Calu3 (cell line): ENCODE measurements around the gene WLS. TPM values are rescaled to one million over a fixed set of nuclear protein-coding genes. Genes with fewer than 3 reads are reported as not detected.
A peak's percentile ranks its signal among the peaks of the same experiment; 100 is the strongest.

ENCODE experiments used
- Bru-seq: library from RNA; stranded (reverse); fragments of 400-500 nt; gene quantifications from one replicate; lab custom pipeline; 2021; lab: Mats Ljungman, UMichigan
- BruChase-seq, 2 experiments: library from RNA; stranded (reverse); fragments of 400-500 nt; gene quantifications; one replicate each; lab custom pipeline; 2021; lab: Mats Ljungman, UMichigan
- BruUV-seq: library from RNA; stranded (reverse); fragments of 400-500 nt; replicated peaks from 2 replicates; lab custom pipeline; 2021; lab: Mats Ljungman, UMichigan
- CTCF ChIA-PET: fragments of 300-600 bp; sonication (Branson Sonifier 250); formaldehyde crosslinking; loops from one replicate; lab custom pipeline; 2022; ENCODE audit warnings: antibody characterized with exemption; lab: Charles Lee
- DNase-seq: peaks from one replicate; pipeline ENCODE4 v3.0.0; 2022
- H3K27ac Mint-ChIP-seq: one replicate; pipeline ENCODE4 v1.8.0; 2022; ENCODE audit warnings: mixed read lengths; ENCODE audit not compliant: unreplicated experiment
- H3K27me3 Mint-ChIP-seq: one replicate; pipeline ENCODE4 v1.8.0; 2022; ENCODE audit warnings: mixed read lengths; ENCODE audit not compliant: unreplicated experiment
- H3K36me3 Mint-ChIP-seq: one replicate; pipeline ENCODE4 v1.8.0; 2022; ENCODE audit warnings: mild to moderate bottlenecking, moderate library complexity, mixed read lengths; ENCODE audit not compliant: insufficient read depth, unreplicated experiment
- H3K4me1 Mint-ChIP-seq: one replicate; pipeline ENCODE4 v1.8.0; 2022; ENCODE audit warnings: mild to moderate bottlenecking, low read depth, mixed read lengths; ENCODE audit not compliant: unreplicated experiment
- H3K4me3 Mint-ChIP-seq: one replicate; pipeline ENCODE4 v1.8.0; 2022; ENCODE audit warnings: mild to moderate bottlenecking, low read depth, moderate library complexity, mixed read lengths; ENCODE audit not compliant: unreplicated experiment
- H3K9me3 Mint-ChIP-seq: one replicate; pipeline ENCODE4 v1.8.0; 2022; ENCODE audit warnings: low read depth, mixed read lengths; ENCODE audit not compliant: unreplicated experiment
- intact Hi-C: fragments of 100-400 bp; cut with micrococcal nuclease; formaldehyde crosslinking; loops from one replicate; pipeline ENCODE4 v1.10.0; 2022; ENCODE audit not compliant: unreplicated experiment
- long read RNA-seq: library from polyadenylated mRNA; stranded (forward); transcript quantifications from one replicate; pipeline ENCODE4 v2.0.0, GENCODE V29; 2022
- total RNA-seq: library from RNA; stranded (reverse); gene quantifications from 2 replicates; pipeline ENCODE4 v1.2.3, GENCODE V29; 2022
- TF ChIP-seq, protein P1 (sequence below): fragments of 200-600 bp; IDR thresholded peaks from one replicate; pipeline ENCODE4 v1.8.0; 2022; ENCODE audit warnings: antibody characterized with exemption; ENCODE audit not compliant: unreplicated experiment

WLS gene
- total RNA-seq (50.9 and 57.3 TPM in 2 replicates), Bru-seq, nascent RNA (percentile 69 among the genes with signal in this experiment), BruChase-seq, experiment 1, labeled RNA remaining after a 6-hour chase (percentile 57 among the genes with signal in this experiment), BruChase-seq, experiment 2, labeled RNA remaining after a 2-hour chase (percentile 52 among the genes with signal in this experiment)
- long read RNA-seq, transcript WLS-201 (12 exons, 2,748 nt), result major isoform, 6 of 24 reads
- long read RNA-seq, partial matches to known transcripts, result 4 of 24 reads
- long read RNA-seq, other reads (novel, unspliced or antisense), result 14 of 24 reads

DNA sequence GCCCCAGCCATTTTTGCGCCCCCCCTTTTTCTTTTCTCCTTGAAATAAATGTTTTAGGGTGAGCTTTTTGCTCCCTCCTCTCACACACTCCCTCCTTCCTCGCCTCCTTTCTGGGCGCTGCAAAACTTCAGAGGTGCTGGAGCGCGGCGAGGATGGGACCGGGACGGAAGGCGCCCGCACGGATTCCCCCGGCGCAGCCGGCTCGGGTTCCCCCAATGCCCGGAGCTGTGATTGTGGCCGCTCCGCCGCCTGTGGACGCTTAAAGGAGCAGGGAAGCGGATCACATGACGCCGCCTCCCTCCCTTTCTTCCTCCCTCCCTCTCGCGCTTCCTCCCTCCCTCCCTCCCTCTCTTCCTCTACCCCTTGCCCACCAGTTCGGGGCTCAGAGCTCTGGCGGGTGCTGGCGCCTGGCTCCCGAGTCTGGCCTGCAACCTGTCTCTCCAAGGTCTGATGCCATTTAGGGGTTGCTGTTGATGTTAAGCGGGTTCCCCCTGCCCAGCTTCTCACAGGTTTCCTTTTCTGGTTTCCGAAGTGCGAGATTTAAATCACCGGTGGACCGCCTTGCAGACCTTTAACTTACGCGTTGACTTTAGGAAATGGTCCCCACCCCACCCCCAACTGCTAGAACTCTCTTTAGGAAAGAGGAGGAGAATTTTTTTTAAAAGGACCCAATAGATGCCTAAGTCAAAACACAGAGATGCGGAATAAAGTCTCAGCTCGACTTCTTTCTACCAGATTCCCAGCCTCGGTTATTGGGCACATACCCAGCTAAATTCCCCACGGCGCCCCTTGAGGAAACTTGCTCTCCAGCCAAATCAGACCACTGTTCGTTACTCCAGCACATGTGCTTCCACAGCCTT, at the start of gene WLS:
Gene WLS (minus strand): TSS at position 235 of the 860 bp plus-strand sequence. CDS start 224 bp downstream, at position 11.
- no TSS peak for BruUV-seq
- intact Hi-C loops, result loop anchor here (2.0 to 5.0 kb wide), 3 partner anchors 35 to 88 kb away; no protein-coding TSS in a partner anchor
- peak within 1 kb of the TSS; percentile 17 for H3K27ac Mint-ChIP-seq
- no peaks in the 10 kb centered on the region for H3K9me3 Mint-ChIP-seq
- peaks cover 19% of the 10 kb centered on the region for H3K4me1 Mint-ChIP-seq
- CTCF ChIA-PET, result interaction anchor here (0.6 to 2.7 kb wide), 7 partner anchors 35 to 953 kb away, joined by 3 to 13 read pairs (median 6); no protein-coding TSS in a partner anchor
- DNase-seq, result peak; percentile 65
- peak within 1 kb of the TSS; percentile 96 for H3K4me3 Mint-ChIP-seq
- H3K36me3 Mint-ChIP-seq, result peaks cover 26% of the 10 kb centered on the region
- no peaks in the 10 kb centered on the region for H3K27me3 Mint-ChIP-seq
- TF ChIP-seq, protein P1, sequence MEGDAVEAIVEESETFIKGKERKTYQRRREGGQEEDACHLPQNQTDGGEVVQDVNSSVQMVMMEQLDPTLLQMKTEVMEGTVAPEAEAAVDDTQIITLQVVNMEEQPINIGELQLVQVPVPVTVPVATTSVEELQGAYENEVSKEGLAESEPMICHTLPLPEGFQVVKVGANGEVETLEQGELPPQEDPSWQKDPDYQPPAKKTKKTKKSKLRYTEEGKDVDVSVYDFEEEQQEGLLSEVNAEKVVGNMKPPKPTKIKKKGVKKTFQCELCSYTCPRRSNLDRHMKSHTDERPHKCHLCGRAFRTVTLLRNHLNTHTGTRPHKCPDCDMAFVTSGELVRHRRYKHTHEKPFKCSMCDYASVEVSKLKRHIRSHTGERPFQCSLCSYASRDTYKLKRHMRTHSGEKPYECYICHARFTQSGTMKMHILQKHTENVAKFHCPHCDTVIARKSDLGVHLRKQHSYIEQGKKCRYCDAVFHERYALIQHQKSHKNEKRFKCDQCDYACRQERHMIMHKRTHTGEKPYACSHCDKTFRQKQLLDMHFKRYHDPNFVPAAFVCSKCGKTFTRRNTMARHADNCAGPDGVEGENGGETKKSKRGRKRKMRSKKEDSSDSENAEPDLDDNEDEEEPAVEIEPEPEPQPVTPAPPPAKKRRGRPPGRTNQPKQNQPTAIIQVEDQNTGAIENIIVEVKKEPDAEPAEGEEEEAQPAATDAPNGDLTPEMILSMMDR, result no peak

DNA sequence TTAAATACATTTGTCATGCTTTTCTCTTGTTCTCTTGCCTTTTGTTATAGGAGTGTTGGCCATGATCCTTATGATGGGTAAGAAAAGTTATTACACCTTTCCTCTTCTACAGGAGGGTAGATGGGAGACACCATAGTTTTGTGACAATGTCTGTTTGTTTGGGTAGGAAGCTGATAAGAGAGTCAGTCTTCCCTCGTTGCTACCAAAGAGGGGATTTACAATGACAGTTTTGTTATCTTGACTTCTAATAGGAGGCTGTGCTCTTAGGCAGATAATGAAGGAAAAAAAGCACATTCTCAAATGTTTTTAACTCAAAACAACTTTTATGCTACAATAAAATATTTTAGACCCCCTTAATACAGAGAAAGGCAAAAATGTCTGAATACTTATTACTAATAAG, 48.0 kb upstream of the WLS start:
- Mint-ChIP-seq H3K36me3 (no peaks in the 10 kb centered on the region), H3K9me3 (no peaks in the 10 kb centered on the region), H3K4me3 (no peak overlapping the region), H3K27me3 (no peaks in the 10 kb centered on the region), H3K27ac (no peak overlapping the region), H3K4me1 (no peaks in the 10 kb centered on the region)
- no TSS peak for BruUV-seq
- CTCF ChIA-PET, result no interaction called here
- intact Hi-C loops, result no loop called here
- TF ChIP-seq, protein P1, result no peak
- DNase-seq, result no peak

DNA sequence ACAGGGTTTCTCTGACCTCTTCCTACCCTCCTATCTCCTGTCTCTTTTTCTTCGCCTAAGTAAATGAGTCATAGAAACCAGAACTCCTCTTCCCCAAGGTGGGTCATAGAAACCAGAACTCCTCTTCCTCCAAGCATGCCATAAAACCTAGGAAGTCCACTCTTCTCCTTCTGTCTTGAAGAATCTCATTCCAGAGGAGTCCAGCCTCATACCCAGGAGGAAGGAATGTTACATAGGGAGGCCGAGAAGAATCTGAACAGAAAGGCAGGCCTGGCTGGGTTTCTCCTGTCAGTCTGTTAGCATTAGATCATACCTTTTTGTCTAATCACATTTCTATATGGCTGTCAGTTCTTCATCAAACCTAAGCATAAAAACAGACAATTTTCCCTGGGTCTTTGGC, 47.5 kb upstream of the WLS start:
- Mint-ChIP-seq H3K27me3 (no peaks in the 10 kb centered on the region), H3K36me3 (no peaks in the 10 kb centered on the region), H3K4me3 (no peak overlapping the region), H3K4me1 (no peaks in the 10 kb centered on the region), H3K9me3 (no peaks in the 10 kb centered on the region), H3K27ac (no peak overlapping the region)
- no peak for DNase-seq
- CTCF ChIA-PET, result no interaction called here
- intact Hi-C loops, result no loop called here
- TF ChIP-seq, protein P1, result no peak
- BruUV-seq, result no TSS peak

DNA sequence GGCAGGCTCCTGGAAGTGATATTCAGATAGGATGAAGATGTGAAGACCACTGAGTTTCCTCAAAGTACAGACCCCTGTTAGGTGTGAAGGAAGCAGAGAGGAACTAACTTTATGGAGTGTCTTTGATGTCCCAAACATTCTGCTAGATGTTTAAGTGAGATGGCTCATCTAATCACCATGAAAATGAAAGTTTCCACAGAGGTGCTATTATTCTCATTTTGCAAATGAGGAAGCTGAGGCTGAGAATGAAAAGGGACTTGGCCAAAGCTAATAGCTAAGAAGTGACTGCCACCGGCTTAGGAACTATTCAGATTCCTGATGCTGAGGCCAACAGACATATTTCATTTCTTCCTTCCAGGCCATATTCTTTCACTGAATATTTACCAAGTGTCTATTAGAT, 45.9 kb upstream of the WLS start:
- DNase-seq, result no peak
- Mint-ChIP-seq H3K4me3 (no peak overlapping the region), H3K9me3 (no peaks in the 10 kb centered on the region), H3K4me1 (no peaks in the 10 kb centered on the region), H3K27ac (no peak overlapping the region), H3K27me3 (no peaks in the 10 kb centered on the region), H3K36me3 (no peaks in the 10 kb centered on the region)
- CTCF ChIA-PET, result no interaction called here
- TF ChIP-seq, protein P1, result no peak
- intact Hi-C loops, result no loop called here
- no TSS peak for BruUV-seq
